ENCODE results near the gene ZNF549.
"Not testable (repeated sequence)": the region's sequence is repeated elsewhere in the genome, so short reads cannot be mapped to it uniquely, and the experiment has no call there.

DNA sequence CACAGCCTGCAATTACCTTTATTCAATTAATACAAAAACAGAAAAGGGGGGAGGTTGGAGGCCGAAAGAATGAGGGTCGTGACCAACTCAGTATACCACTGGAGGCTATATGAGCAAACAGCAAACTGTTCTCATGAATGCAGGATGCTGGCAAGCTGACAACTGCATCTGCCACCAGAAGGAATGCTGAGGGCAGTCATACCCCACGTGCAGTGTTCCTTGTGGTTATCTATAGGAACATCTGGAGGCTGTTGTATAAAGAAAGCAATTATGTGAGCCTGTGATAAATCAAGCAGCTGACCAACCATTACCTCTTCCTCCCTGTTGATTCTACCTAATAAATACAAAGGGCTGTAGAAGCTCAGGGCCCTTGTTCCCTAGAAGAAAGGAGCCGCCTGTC is 9.1 kb upstream of the ZNF549 start:
- TF ChIP-seq, protein P1, sequence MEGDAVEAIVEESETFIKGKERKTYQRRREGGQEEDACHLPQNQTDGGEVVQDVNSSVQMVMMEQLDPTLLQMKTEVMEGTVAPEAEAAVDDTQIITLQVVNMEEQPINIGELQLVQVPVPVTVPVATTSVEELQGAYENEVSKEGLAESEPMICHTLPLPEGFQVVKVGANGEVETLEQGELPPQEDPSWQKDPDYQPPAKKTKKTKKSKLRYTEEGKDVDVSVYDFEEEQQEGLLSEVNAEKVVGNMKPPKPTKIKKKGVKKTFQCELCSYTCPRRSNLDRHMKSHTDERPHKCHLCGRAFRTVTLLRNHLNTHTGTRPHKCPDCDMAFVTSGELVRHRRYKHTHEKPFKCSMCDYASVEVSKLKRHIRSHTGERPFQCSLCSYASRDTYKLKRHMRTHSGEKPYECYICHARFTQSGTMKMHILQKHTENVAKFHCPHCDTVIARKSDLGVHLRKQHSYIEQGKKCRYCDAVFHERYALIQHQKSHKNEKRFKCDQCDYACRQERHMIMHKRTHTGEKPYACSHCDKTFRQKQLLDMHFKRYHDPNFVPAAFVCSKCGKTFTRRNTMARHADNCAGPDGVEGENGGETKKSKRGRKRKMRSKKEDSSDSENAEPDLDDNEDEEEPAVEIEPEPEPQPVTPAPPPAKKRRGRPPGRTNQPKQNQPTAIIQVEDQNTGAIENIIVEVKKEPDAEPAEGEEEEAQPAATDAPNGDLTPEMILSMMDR (conservative IDR thresholded peaks at IDR 0.05; ENCODE audit: low read depth, low read length) = not testable (repeated sequence)
- not testable (repeated sequence) for TF ChIP-seq EZH2phosphoT487 (IDR thresholded peaks at IDR 0.05; ENCODE audit: borderline replicate concordance, low read length)
